ENCODE measurements around the gene XYLT2. TPM values are rescaled to one million over a fixed set of nuclear protein-coding genes. Genes with fewer than 3 reads are reported as not detected.
A peak's percentile ranks its signal among the peaks of the same experiment; 100 is the strongest.

Gene XYLT2
- total and polyA plus RNA-seq, 2 of the 13 experiments (the other 11 are each of a cell fraction or from before 2014, with no cell fraction given) = 17.0 to 22.1 TPM

DNA sequence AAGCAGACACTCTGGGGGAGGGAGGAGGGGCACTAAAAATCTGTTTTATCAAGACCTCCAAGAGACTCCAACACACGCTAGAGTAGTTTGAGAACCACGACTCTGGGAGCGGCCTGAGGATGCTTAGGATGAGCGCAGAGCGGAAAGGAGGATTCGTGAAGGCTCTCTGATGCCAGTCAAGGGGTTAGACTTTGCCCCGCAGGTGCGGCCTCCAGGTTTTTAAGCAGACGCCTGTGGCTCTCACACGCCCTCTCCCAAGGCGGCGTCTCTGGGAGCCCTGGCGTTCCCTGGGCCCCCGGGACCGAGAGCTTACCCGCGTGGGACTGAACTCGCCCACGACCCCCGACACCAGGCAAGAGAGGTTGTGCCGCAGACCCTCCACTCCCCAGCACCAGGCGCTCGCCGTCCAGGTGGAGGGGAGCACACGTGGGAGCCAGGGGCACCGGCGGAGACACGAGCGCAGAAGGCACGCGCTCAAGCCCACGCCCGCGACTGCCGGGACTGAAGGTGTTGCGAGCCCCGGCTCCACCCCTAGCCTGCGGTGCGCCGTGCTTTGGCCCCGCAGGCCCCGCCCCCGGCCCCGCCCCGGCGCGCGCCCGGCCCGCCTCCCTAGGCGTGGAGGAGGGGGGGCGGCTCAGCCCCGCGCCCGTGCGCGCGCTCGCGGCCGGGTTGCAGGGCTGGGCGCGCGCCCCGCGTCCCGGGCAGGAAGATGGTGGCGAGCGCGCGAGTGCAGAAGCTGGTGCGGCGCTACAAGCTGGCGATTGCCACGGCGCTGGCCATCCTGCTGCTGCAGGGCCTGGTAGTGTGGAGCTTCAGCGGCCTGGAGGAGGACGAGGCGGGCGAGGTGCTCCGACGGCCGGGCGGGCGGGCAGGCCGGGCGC, at the start of gene XYLT2 (continued):
- TF ChIP-seq ARID3A (IDR thresholded peaks at IDR 0.05; ENCODE audit: low read depth, low read length) (no peak), MIER3 (CRISPR knock-in tag; IDR thresholded peaks at IDR 0.05; ENCODE audit: borderline replicate concordance) (no peak), CEBPG (CRISPR knock-in tag; IDR thresholded peaks at IDR 0.05) (no peak), ZNF136 (CRISPR knock-in tag; IDR thresholded peaks at IDR 0.05; ENCODE audit: low read depth) (peak; percentile 52; the same call in 1 of the 2 replicates), ZNF891 (CRISPR knock-in tag; IDR thresholded peaks at IDR 0.05) (peak; percentile 84; the same call in 1 of the 2 replicates), NCOA2 (CRISPR knock-in tag; IDR thresholded peaks at IDR 0.05) (no peak), ZNF3 (CRISPR knock-in tag; IDR thresholded peaks at IDR 0.05) (no peak), AHR (CRISPR knock-in tag; IDR thresholded peaks at IDR 0.05) (0 out of 2 replicates have a peak, but pooled peaks have one; percentile 76), ZNF343 (CRISPR knock-in tag; IDR thresholded peaks at IDR 0.05) (no peak), ZNF414 (CRISPR knock-in tag; IDR thresholded peaks at IDR 0.05) (peak; percentile 88), KLF15 (CRISPR knock-in tag; IDR thresholded peaks at IDR 0.05; ENCODE audit: borderline replicate concordance) (no peak)
- TF ChIP-seq, protein P1, sequence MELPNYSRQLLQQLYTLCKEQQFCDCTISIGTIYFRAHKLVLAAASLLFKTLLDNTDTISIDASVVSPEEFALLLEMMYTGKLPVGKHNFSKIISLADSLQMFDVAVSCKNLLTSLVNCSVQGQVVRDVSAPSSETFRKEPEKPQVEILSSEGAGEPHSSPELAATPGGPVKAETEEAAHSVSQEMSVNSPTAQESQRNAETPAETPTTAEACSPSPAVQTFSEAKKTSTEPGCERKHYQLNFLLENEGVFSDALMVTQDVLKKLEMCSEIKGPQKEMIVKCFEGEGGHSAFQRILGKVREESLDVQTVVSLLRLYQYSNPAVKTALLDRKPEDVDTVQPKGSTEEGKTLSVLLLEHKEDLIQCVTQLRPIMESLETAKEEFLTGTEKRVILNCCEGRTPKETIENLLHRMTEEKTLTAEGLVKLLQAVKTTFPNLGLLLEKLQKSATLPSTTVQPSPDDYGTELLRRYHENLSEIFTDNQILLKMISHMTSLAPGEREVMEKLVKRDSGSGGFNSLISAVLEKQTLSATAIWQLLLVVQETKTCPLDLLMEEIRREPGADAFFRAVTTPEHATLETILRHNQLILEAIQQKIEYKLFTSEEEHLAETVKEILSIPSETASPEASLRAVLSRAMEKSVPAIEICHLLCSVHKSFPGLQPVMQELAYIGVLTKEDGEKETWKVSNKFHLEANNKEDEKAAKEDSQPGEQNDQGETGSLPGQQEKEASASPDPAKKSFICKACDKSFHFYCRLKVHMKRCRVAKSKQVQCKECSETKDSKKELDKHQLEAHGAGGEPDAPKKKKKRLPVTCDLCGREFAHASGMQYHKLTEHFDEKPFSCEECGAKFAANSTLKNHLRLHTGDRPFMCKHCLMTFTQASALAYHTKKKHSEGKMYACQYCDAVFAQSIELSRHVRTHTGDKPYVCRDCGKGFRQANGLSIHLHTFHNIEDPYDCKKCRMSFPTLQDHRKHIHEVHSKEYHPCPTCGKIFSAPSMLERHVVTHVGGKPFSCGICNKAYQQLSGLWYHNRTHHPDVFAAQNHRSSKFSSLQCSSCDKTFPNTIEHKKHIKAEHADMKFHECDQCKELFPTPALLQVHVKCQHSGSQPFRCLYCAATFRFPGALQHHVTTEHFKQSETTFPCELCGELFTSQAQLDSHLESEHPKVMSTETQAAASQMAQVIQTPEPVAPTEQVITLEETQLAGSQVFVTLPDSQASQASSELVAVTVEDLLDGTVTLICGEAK (IDR thresholded peaks at IDR 0.05) = no peak
- TF ChIP-seq, protein P1 (CRISPR knock-in tag; IDR thresholded peaks at IDR 0.05) = no peak
- TF ChIP-seq, protein P2, sequence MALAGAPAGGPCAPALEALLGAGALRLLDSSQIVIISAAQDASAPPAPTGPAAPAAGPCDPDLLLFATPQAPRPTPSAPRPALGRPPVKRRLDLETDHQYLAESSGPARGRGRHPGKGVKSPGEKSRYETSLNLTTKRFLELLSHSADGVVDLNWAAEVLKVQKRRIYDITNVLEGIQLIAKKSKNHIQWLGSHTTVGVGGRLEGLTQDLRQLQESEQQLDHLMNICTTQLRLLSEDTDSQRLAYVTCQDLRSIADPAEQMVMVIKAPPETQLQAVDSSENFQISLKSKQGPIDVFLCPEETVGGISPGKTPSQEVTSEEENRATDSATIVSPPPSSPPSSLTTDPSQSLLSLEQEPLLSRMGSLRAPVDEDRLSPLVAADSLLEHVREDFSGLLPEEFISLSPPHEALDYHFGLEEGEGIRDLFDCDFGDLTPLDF (CRISPR knock-in tag; IDR thresholded peaks at IDR 0.05) = peak; percentile 34; the same call in 1 of the 2 replicates
- TF ChIP-seq, protein P3, sequence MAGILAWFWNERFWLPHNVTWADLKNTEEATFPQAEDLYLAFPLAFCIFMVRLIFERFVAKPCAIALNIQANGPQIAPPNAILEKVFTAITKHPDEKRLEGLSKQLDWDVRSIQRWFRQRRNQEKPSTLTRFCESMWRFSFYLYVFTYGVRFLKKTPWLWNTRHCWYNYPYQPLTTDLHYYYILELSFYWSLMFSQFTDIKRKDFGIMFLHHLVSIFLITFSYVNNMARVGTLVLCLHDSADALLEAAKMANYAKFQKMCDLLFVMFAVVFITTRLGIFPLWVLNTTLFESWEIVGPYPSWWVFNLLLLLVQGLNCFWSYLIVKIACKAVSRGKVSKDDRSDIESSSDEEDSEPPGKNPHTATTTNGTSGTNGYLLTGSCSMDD (CRISPR knock-in tag; IDR thresholded peaks at IDR 0.05) = no peak

All from HepG2 (cell line).